Spinal cord (tissue), 10 donors: ENCODE results near the gene LAYN. TPM values are rescaled to one million over a fixed set of nuclear protein-coding genes. Genes with fewer than 3 reads are reported as not detected.
A peak's percentile ranks its signal among the peaks of the same experiment; 100 is the strongest.

Source experiments
- DNase-seq, 6 donors: peaks; one replicate each; pipeline versions ENCODE4 v3.0.0 to v3.0.0-alpha.2; 2013 to 2015; ENCODE audit warnings: low spot score in 6 of 6, low read depth in 4 of 6
- H3K27ac ChIP-seq: one replicate; pipeline ENCODE4 v1.5.1; 2013; ENCODE audit warnings: low read depth, low read length, control low read depth
- H3K27me3 ChIP-seq: one replicate; pipeline ENCODE4 v1.6.1; 2013; ENCODE audit warnings: low read length; ENCODE audit not compliant: control insufficient read depth, insufficient read depth
- H3K36me3 ChIP-seq: one replicate; pipeline ENCODE4 v1.6.1; 2013; ENCODE audit warnings: low read length; ENCODE audit not compliant: control insufficient read depth, insufficient read depth
- H3K4me1 ChIP-seq: one replicate; pipeline ENCODE4 v1.6.1; 2013; ENCODE audit warnings: low read length; ENCODE audit not compliant: control insufficient read depth, insufficient read depth
- H3K4me3 ChIP-seq: one replicate; pipeline ENCODE4 v1.5.1; 2013; ENCODE audit warnings: low read depth, low read length, control low read depth
- H3K9me3 ChIP-seq: one replicate; pipeline ENCODE4 v1.6.1; 2013; ENCODE audit warnings: low read length; ENCODE audit not compliant: control insufficient read depth, insufficient read depth
- WGBS: methylation state at CpG from one replicate; pipeline ENCODE4 v1.1.5; 2013; ENCODE audit warnings: missing lambda C conversion rate; ENCODE audit not compliant: insufficient coverage; 5-methylcytosine and 5-hydroxymethylcytosine counted together
- polyA plus RNA-seq, 2 donors: library from polyadenylated mRNA; unstranded; fragments of 120-200 nt; gene quantifications; one replicate each; pipeline ENCODE4 v1.2.1, GENCODE V29; 2013; ENCODE audit not compliant: insufficient read length in 2 of 2
- total RNA-seq, 2 donors: library from RNA; depleted of rRNA in 1 of 2; stranded (reverse); fragments of 120-200 nt in 1 of 2; fragments of >200 nt in 1 of 2; gene quantifications; one replicate each; pipeline versions ENCODE4 v1.2.3 to v1.2.4, GENCODE V29; 2013 to 2014
- donor health status: healthy.

LAYN gene
- total and polyA plus RNA-seq, 4 donors: 11.0 to 16.4 (median 12.7) TPM

- WGBS: no CpG with 5 or more reads among the region's 4 CpGs
- no peaks in the 10 kb centered on the region for H3K9me3 ChIP-seq
- H3K36me3 ChIP-seq: no peaks in the 10 kb centered on the region
- H3K27ac ChIP-seq: no peak overlapping the region
- no peak overlapping the region for H3K4me3 ChIP-seq
- no peak for DNase-seq
- no peaks in the 10 kb centered on the region for H3K4me1 ChIP-seq
- H3K27me3 ChIP-seq: no peaks in the 10 kb centered on the region
These were observed 29.0 kb downstream of the LAYN start for GRCh38 chr11:111569476-111569875.

GRCh38 chr11:111570796-111571195, 30.3 kb downstream of the LAYN start:
- no peaks in the 10 kb centered on the region for H3K36me3 ChIP-seq
- DNase-seq: no peak
- no peaks in the 10 kb centered on the region for H3K4me1 ChIP-seq
- no peak overlapping the region for H3K4me3 ChIP-seq
- H3K27ac ChIP-seq: no peak overlapping the region
- no peaks in the 10 kb centered on the region for H3K27me3 ChIP-seq
- H3K9me3 ChIP-seq: no peaks in the 10 kb centered on the region
- 67% methylated on average over 1 of the region's 6 CpGs for WGBS

GRCh38 chr11:111571829-111572501, 31.4 kb downstream of the LAYN start:
- DNase-seq: no peak
- Histone ChIP-seq H3K27me3 (no peaks in the 10 kb centered on the region), H3K9me3 (no peaks in the 10 kb centered on the region), H3K4me1 (no peaks in the 10 kb centered on the region), H3K4me3 (no peak overlapping the region), H3K27ac (no peak overlapping the region), H3K36me3 (no peaks in the 10 kb centered on the region)
- 100% methylated on average over 1 of the region's 6 CpGs for WGBS

- no peaks in the 10 kb centered on the region for H3K36me3 ChIP-seq
- H3K27me3 ChIP-seq: no peaks in the 10 kb centered on the region
- WGBS: 100% methylated on average over 2 of the region's 3 CpGs
- H3K4me3 ChIP-seq: no peak overlapping the region
- no peaks in the 10 kb centered on the region for H3K4me1 ChIP-seq
- H3K9me3 ChIP-seq: no peaks in the 10 kb centered on the region
- H3K27ac ChIP-seq: no peak overlapping the region
- DNase-seq: no peak
These were observed 32.1 kb downstream of the LAYN start for GRCh38 chr11:111572581-111572980.

GRCh38 chr11:111573821-111574249, 33.3 kb downstream of the LAYN start:
- Histone ChIP-seq H3K27ac (no peak overlapping the region), H3K9me3 (no peaks in the 10 kb centered on the region), H3K4me1 (no peaks in the 10 kb centered on the region), H3K36me3 (no peaks in the 10 kb centered on the region), H3K27me3 (no peaks in the 10 kb centered on the region), H3K4me3 (no peak overlapping the region)
- DNase-seq: peak in 1 of 6 donors; percentile 71
- 77% methylated on average over 1 of the region's 4 CpGs for WGBS

GRCh38 chr11:111574373-111575225, 34.1 kb downstream of the LAYN start:
- no peaks in the 10 kb centered on the region for H3K27me3 ChIP-seq
- no peaks in the 10 kb centered on the region for H3K9me3 ChIP-seq
- no peaks in the 10 kb centered on the region for H3K4me1 ChIP-seq
- H3K4me3 ChIP-seq: no peak overlapping the region
- DNase-seq: no peak
- H3K27ac ChIP-seq: no peak overlapping the region
- 73% methylated on average over 5 of the region's 7 CpGs for WGBS
- H3K36me3 ChIP-seq: no peaks in the 10 kb centered on the region

- H3K27me3 ChIP-seq: no peaks in the 10 kb centered on the region
- H3K36me3 ChIP-seq: no peaks in the 10 kb centered on the region
- H3K27ac ChIP-seq: no peak overlapping the region
- H3K4me3 ChIP-seq: no peak overlapping the region
- DNase-seq: no peak
- WGBS: no CpG with 5 or more reads among the region's 6 CpGs
- no peaks in the 10 kb centered on the region for H3K9me3 ChIP-seq
- H3K4me1 ChIP-seq: no peaks in the 10 kb centered on the region
These were observed 35.2 kb downstream of the LAYN start for GRCh38 chr11:111575740-111576139.

GRCh38 chr11:111577821-111578220, 37.3 kb downstream of the LAYN start:
- Histone ChIP-seq H3K36me3 (no peaks in the 10 kb centered on the region), H3K27me3 (no peaks in the 10 kb centered on the region), H3K9me3 (no peaks in the 10 kb centered on the region), H3K4me1 (no peaks in the 10 kb centered on the region), H3K4me3 (no peak overlapping the region), H3K27ac (no peak overlapping the region)
- WGBS: no CpG with 5 or more reads among the region's 4 CpGs
- DNase-seq: no peak

- no CpG with 5 or more reads among the region's 1 CpG for WGBS
- Histone ChIP-seq H3K36me3 (no peaks in the 10 kb centered on the region), H3K4me3 (no peak overlapping the region), H3K4me1 (no peaks in the 10 kb centered on the region), H3K27ac (no peak overlapping the region), H3K27me3 (no peaks in the 10 kb centered on the region), H3K9me3 (no peaks in the 10 kb centered on the region)
- no peak for DNase-seq
These were observed 40.8 kb downstream of the LAYN start for GRCh38 chr11:111581341-111581740.

GRCh38 chr11:111582163-111582562, 41.6 kb downstream of the LAYN start:
- Histone ChIP-seq H3K27me3 (no peaks in the 10 kb centered on the region), H3K4me1 (no peaks in the 10 kb centered on the region), H3K27ac (no peak overlapping the region), H3K36me3 (no peaks in the 10 kb centered on the region), H3K4me3 (no peak overlapping the region), H3K9me3 (no peaks in the 10 kb centered on the region)
- DNase-seq: no peak
